ENCODE results near the gene ADAMTS16. TPM values are rescaled to one million over a fixed set of nuclear protein-coding genes. Genes with fewer than 3 reads are reported as not detected.

ADAMTS16 gene, protein sequence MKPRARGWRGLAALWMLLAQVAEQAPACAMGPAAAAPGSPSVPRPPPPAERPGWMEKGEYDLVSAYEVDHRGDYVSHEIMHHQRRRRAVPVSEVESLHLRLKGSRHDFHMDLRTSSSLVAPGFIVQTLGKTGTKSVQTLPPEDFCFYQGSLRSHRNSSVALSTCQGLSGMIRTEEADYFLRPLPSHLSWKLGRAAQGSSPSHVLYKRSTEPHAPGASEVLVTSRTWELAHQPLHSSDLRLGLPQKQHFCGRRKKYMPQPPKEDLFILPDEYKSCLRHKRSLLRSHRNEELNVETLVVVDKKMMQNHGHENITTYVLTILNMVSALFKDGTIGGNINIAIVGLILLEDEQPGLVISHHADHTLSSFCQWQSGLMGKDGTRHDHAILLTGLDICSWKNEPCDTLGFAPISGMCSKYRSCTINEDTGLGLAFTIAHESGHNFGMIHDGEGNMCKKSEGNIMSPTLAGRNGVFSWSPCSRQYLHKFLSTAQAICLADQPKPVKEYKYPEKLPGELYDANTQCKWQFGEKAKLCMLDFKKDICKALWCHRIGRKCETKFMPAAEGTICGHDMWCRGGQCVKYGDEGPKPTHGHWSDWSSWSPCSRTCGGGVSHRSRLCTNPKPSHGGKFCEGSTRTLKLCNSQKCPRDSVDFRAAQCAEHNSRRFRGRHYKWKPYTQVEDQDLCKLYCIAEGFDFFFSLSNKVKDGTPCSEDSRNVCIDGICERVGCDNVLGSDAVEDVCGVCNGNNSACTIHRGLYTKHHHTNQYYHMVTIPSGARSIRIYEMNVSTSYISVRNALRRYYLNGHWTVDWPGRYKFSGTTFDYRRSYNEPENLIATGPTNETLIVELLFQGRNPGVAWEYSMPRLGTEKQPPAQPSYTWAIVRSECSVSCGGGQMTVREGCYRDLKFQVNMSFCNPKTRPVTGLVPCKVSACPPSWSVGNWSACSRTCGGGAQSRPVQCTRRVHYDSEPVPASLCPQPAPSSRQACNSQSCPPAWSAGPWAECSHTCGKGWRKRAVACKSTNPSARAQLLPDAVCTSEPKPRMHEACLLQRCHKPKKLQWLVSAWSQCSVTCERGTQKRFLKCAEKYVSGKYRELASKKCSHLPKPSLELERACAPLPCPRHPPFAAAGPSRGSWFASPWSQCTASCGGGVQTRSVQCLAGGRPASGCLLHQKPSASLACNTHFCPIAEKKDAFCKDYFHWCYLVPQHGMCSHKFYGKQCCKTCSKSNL
- 1.5 to 1.7 TPM (median 1.7 TPM) in 5 replicates for total RNA-seq (2022; extraction: Qiagen RNA extraction; ENCODE audit: low read depth)

DNA sequence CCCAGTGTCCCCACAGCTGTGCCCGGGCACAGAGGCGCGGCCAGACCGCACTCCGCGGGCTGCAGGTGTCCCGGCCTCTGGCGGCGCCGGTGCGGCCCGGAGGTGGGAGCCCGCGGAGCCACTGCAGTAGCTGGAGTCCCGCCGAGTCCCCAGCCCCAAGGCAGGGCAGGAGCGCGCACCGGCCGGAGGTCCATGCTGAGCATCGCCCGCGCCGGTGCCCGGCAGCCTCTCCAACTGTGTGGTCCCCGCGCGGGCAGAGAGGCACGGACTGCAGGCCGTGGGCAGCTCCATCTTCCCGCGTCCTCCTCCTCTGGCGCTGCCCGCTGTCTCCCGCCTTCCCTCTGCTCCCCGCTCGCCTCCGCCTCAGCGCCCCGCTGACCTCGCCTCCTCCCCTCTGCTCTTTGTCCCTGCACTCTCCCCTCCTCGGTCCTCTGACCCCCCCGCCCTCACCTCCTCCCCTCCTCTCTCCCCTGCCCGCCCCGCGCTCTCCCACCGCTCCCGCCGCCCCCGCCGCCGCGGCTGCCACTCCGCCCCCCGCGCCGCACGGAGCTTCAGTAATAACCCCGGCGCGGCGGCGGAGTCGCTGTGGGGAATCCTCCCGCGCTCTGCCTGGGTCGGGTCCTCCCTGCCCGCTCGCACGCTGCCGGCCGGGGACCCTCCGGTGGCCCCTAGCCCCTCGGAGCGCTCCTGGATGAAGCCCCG lies at the start of gene ADAMTS16:
Gene ADAMTS16, plus strand, starts transcription at position 554 of the 702 bp plus-strand sequence. Its CDS starts 138 bp downstream, at position 692.

All from A549 treated with CpdA at 1 μM for 4 hours (cell line).